A549 (cell line): Measurements from ENCODE around the gene DYNLT4. TPM values are rescaled to one million over a fixed set of nuclear protein-coding genes. Genes with fewer than 3 reads are reported as not detected.

ENCODE experiments used
- ATAC-seq, 2 experiments: fragments of 200-7000 bp in 1 of 2; fragments of >200 bp in 1 of 2; cut with Nextera tagmentation in 1 of 2; cut with Tn5 transposase in 1 of 2; 3 replicates each; pipeline versions ENCODE4 v1.8.0 to v1.9.1; 2018 to 2020; ENCODE audit warnings: mild to moderate bottlenecking in 1 of 2, moderate library complexity in 1 of 2
- CTCF ChIA-PET: fragments of 300-600 bp; sonication (Branson Sonifier 250); formaldehyde crosslinking; extraction: SDS; loops from one replicate; lab custom pipeline; 2021; ENCODE audit warnings: antibody characterized with exemption, inconsistent platforms; lab: Yijun Ruan, JAX
- POLR2A ChIA-PET: fragments of 350-600 bp; formaldehyde crosslinking; extraction: SDS; loops from one replicate; lab custom pipeline; 2021; ENCODE audit warnings: antibody characterized with exemption, inconsistent platforms; lab: Yijun Ruan, JAX
- DNase-seq, 2 experiments: peaks; one replicate each; pipeline versions ENCODE4 v3.0.0 to v3.0.0-alpha.2; 2011 to 2016; ENCODE audit warnings: low read depth in 1 of 2, low spot score in 1 of 2
- FAIRE-seq: peaks from 2 replicates; lab custom pipeline; 2011; peaks lifted over from hg19 to GRCh38; lab: Jason Lieb, UNC
- H3K27ac ChIP-seq, 2 experiments: fragments of >200 bp; sonication (Bioruptor Twin); formaldehyde crosslinking; 3 replicates each; pipeline ENCODE4 v1.5.1; 2016 to 2017
- H3K4me1 ChIP-seq: fragments of >200 bp; sonication (Bioruptor Twin); formaldehyde crosslinking; 3 replicates; pipeline ENCODE4 v1.6.1; 2016
- H3K4me2 ChIP-seq: fragments of >200 bp; sonication (Bioruptor Twin); formaldehyde crosslinking; 3 replicates; pipeline ENCODE4 v1.6.1; 2016
- H3K4me3 ChIP-seq: fragments of >200 bp; sonication (Bioruptor Twin); formaldehyde crosslinking; 3 replicates; pipeline ENCODE4 v1.5.1; 2016
- H3K9me3 ChIP-seq: fragments of >200 bp; sonication (Bioruptor Twin); formaldehyde crosslinking; 3 replicates; pipeline ENCODE4 v1.6.1; 2016
- CBX8 ChIP-seq: fragments of 200-600 bp; sonication (generic); IDR thresholded peaks from 2 replicates; pipeline ENCODE4 v1.6.1; 2016
- CHD2 ChIP-seq: fragments of 150-350 bp; IDR thresholded peaks from 2 replicates; pipeline ENCODE4 v1.6.1; 2014; ENCODE audit warnings: low read length; ENCODE audit not compliant: partially characterized antibody
- EHF ChIP-seq: fragments of 250-450 bp; sonication (Bioruptor Pico); IDR thresholded peaks from 2 replicates; pipeline ENCODE4 v1.5.0; 2020; ENCODE audit warnings: mild to moderate bottlenecking
- EP300 ChIP-seq, 2 experiments: fragments of >200 bp; sonication (Bioruptor Twin); formaldehyde crosslinking; IDR thresholded peaks; 2 replicates in 1 of 2; 3 replicates in 1 of 2; pipeline ENCODE4 v1.6.1; 2016 to 2017
- FOSL2 ChIP-seq, 2 experiments: fragments of 450-650 bp in 1 of 2; fragments of >200 bp in 1 of 2; sonication (Bioruptor Twin) in 1 of 2; formaldehyde crosslinking; IDR thresholded peaks; 2 replicates each; pipeline versions ENCODE4 v1.5.0 to v1.6.1; 2016 to 2020; ENCODE audit warnings: mild to moderate bottlenecking in 1 of 2, moderate library complexity in 1 of 2
- FOXS1 ChIP-seq: fragments of 250-450 bp; sonication (Bioruptor Pico); IDR thresholded peaks from 2 replicates; pipeline ENCODE4 v1.5.0; 2020; ENCODE audit warnings: mild to moderate bottlenecking, moderate library complexity
- GATA3 ChIP-seq: IDR thresholded peaks from 2 replicates; pipeline ENCODE4 v1.6.1; 2012; ENCODE audit warnings: borderline replicate concordance
- HOXA7 ChIP-seq: fragments of 250-450 bp; sonication (Bioruptor Pico); IDR thresholded peaks from 2 replicates; pipeline ENCODE4 v1.5.0; 2020; ENCODE audit warnings: mild to moderate bottlenecking, moderate library complexity
- MAZ ChIP-seq: fragments of 150-350 bp; IDR thresholded peaks from 2 replicates; pipeline ENCODE4 v1.6.1; 2014; ENCODE audit warnings: antibody characterized with exemption, low read depth, low read length, borderline replicate concordance
- PHF8 ChIP-seq: fragments of 200-600 bp; sonication (generic); IDR thresholded peaks from 2 replicates; pipeline ENCODE4 v1.6.1; 2016; ENCODE audit warnings: low read depth, mild to moderate bottlenecking, antibody characterized with exemption, moderate library complexity, borderline replicate concordance
- POLR2A ChIP-seq: IDR thresholded peaks from 2 replicates; pipeline ENCODE4 v1.6.1; 2012; ENCODE audit warnings: mild to moderate bottlenecking, low read length
- POLR2AphosphoS2 ChIP-seq: conservative IDR thresholded peaks from 2 replicates; pipeline ENCODE4 v1.6.1; 2012; ENCODE audit warnings: low read length, improper control_type of control experiment, inconsistent platforms
- RARB ChIP-seq: fragments of 250-450 bp; sonication (Bioruptor Pico); IDR thresholded peaks from 2 replicates; pipeline ENCODE4 v1.8.0; 2021; ENCODE audit warnings: mild to moderate bottlenecking, moderate library complexity
- TFCP2L1 ChIP-seq: fragments of 250-450 bp; sonication (Bioruptor Pico); IDR thresholded peaks from 2 replicates; pipeline ENCODE4 v1.5.0; 2021; ENCODE audit warnings: mild to moderate bottlenecking
- ZSCAN20 ChIP-seq: fragments of 250-450 bp; sonication (Bioruptor Pico); IDR thresholded peaks from 2 replicates; pipeline ENCODE4 v1.8.0; 2022; ENCODE audit warnings: mild to moderate bottlenecking, moderate library complexity
- WGBS: methylation state at CpG from one replicate; pipeline ENCODE4 v1.1.6; 2017; ENCODE audit errors: missing lambda C conversion rate; 5-methylcytosine and 5-hydroxymethylcytosine counted together
- polyA plus RNA-seq, 4 experiments: library from polyadenylated mRNA; depleted of rRNA in 3 of 4; stranded (reverse); fragments of >200 nt; fragmentation: RNase III in 1 of 4; extraction: RNeasy Plus Mini Kit Qiagen cat#74134 plus additional on column Dnase treatment in 1 of 4; gene quantifications; 2 replicates in 3 of 4; 3 replicates in 1 of 4; pipeline ENCODE4 v1.2.3, GENCODE V29; 2011 to 2017
- TF ChIP-seq, protein P1 (sequence below): fragments of >200 bp; sonication (Bioruptor Twin); formaldehyde crosslinking; IDR thresholded peaks from 2 replicates; pipeline ENCODE4 v1.6.1; 2016
- TF ChIP-seq, protein P2 (sequence below): fragments of 200-600 bp; sonication (generic); IDR thresholded peaks from 2 replicates; pipeline ENCODE4 v1.6.1; 2016; ENCODE audit warnings: antibody characterized with exemption, mild to moderate bottlenecking, moderate library complexity

DYNLT4 gene
- polyA plus RNA-seq, 2 of the 4 experiments (the other 2 are of a cell fraction), result 0.12 to 0.21 TPM

DNA sequence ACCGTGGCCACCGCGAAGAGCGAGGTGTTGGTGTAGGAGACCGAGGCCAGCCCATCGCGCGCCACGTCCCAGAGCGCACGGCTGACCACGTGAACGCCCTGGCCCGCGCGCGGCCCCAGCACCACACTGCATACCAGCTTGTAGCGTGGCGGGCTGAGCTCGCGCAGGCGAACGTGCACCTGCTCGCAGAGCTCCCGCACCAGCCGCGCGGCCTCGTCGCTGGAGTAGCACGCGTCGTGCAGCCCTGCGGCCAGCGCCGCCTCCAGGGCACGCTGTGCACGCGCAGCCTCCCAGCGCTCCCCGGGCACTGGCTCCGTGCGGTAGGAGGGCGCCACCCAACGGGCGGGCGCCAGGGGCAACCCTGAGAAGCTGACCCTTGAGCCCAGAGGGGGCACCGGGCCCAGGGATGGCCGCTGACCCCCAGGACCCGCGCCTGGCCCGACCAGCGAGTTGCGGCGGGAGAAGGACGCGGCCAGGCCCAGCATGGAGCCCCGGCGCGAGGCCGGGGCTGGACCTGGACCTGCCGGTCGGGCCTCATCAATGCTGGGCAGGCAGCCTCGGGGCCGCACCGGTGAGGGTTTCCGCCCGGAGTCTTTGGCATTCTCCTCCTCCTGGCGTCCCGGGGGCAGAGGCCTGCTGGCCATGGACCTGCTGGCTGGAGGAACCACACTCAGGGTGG is 987 bp downstream of the DYNLT4 start:
- Histone ChIP-seq H3K4me3 (no peak overlapping the region), H3K27ac (peak overlapping the region; percentile 98 to 99), H3K4me2 (peak overlapping the region; percentile 81), H3K4me1 (peaks cover 80% of the 10 kb centered on the region)
- DNase-seq, result no peak
- ChIA-PET POLR2A (interaction anchor here (0.6 to 3.9 kb wide), 6 partner anchors 12 to 31 kb away, joined by 3 to 57 read pairs (median 4); partner anchors contain the start of gene RPS8), CTCF (interaction anchor here (1.2 to 3.9 kb wide), 4 partner anchors 7 to 78 kb away, joined by 3 to 9 read pairs (median 4); partner anchors contain the start of gene BEST4)
- FAIRE-seq, result no peak
- WGBS, result 97% methylated on average over 20 of the region's 70 CpGs
- TF ChIP-seq, protein P1, sequence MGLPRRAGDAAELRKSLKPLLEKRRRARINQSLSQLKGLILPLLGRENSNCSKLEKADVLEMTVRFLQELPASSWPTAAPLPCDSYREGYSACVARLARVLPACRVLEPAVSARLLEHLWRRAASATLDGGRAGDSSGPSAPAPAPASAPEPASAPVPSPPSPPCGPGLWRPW, result no peak
- TF ChIP-seq FOXS1 (no peak), MAZ (no peak), POLR2AphosphoS2 (0 out of 2 replicates have a peak, but pooled peaks have one; percentile 53)
- TF ChIP-seq, all 56 proteins: peak for 1
- no peak for ATAC-seq
- no peaks in the 10 kb centered on the region for H3K9me3 ChIP-seq

DNA sequence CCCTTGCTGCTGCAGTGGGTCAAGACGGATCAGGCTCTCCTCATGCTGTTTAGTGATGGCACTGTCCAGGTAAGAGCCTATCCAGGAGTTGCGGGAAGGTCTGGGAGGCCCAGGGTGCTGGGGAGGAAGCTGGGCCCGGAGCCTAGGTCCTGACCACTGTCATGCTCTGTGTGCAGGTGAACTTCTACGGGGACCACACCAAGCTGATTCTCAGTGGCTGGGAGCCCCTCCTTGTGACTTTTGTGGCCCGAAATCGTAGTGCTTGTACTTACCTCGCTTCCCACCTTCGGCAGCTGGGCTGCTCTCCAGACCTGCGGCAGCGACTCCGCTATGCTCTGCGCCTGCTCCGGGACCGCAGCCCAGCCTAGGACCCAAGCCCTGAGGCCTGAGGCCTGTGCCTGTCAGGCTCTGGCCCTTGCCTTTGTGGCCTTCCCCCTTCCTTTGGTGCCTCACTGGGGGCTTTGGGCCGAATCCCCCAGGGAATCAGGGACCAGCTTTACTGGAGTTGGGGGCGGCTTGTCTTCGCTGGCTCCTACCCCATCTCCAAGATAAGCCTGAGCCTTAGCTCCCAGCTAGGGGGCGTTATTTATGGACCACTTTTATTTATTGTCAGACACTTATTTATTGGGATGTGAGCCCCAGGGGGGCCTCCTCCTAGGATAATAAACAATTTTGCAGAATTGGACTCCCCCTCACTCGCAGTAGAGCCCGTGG is 1.7 kb downstream of the DYNLT4 start:
- Histone ChIP-seq H3K9me3 (no peaks in the 10 kb centered on the region), H3K4me2 (no peak overlapping the region; the same call in 2 of the 3 replicates), H3K4me3 (no peak overlapping the region), H3K27ac (peak overlapping the region; percentile 98 to 99; a peak in 5 of 6 replicates), H3K4me1 (peaks cover 73% of the 10 kb centered on the region)
- DNase-seq, result no peak
- ATAC-seq, result no peak
- CTCF ChIA-PET, result interaction anchor here (0.5 to 3.9 kb wide), 4 partner anchors 9 to 77 kb away, joined by 3 to 9 read pairs (median 5); partner anchors contain the start of gene BEST4
- WGBS, result 88% methylated on average over 12 of the region's 20 CpGs
- POLR2A ChIA-PET, result interaction anchor here (1.0 kb wide), 1 partner anchor 14 kb away, joined by 3 read pairs; no protein-coding TSS in a partner anchor
- FAIRE-seq, result no peak
- TF ChIP-seq, protein P2, sequence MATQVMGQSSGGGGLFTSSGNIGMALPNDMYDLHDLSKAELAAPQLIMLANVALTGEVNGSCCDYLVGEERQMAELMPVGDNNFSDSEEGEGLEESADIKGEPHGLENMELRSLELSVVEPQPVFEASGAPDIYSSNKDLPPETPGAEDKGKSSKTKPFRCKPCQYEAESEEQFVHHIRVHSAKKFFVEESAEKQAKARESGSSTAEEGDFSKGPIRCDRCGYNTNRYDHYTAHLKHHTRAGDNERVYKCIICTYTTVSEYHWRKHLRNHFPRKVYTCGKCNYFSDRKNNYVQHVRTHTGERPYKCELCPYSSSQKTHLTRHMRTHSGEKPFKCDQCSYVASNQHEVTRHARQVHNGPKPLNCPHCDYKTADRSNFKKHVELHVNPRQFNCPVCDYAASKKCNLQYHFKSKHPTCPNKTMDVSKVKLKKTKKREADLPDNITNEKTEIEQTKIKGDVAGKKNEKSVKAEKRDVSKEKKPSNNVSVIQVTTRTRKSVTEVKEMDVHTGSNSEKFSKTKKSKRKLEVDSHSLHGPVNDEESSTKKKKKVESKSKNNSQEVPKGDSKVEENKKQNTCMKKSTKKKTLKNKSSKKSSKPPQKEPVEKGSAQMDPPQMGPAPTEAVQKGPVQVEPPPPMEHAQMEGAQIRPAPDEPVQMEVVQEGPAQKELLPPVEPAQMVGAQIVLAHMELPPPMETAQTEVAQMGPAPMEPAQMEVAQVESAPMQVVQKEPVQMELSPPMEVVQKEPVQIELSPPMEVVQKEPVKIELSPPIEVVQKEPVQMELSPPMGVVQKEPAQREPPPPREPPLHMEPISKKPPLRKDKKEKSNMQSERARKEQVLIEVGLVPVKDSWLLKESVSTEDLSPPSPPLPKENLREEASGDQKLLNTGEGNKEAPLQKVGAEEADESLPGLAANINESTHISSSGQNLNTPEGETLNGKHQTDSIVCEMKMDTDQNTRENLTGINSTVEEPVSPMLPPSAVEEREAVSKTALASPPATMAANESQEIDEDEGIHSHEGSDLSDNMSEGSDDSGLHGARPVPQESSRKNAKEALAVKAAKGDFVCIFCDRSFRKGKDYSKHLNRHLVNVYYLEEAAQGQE, result no peak
- TF ChIP-seq PHF8 (no peak), CHD2 (no peak), EP300 (IDR thresholded peaks at IDR 0.05) (no peak), POLR2A (no peak), ZSCAN20 (no peak), CBX8 (no peak), HOXA7 (CRISPR knock-in tag) (no peak), RARB (CRISPR knock-in tag) (no peak), EHF (CRISPR knock-in tag) (no peak), GATA3 (no peak)

DNA sequence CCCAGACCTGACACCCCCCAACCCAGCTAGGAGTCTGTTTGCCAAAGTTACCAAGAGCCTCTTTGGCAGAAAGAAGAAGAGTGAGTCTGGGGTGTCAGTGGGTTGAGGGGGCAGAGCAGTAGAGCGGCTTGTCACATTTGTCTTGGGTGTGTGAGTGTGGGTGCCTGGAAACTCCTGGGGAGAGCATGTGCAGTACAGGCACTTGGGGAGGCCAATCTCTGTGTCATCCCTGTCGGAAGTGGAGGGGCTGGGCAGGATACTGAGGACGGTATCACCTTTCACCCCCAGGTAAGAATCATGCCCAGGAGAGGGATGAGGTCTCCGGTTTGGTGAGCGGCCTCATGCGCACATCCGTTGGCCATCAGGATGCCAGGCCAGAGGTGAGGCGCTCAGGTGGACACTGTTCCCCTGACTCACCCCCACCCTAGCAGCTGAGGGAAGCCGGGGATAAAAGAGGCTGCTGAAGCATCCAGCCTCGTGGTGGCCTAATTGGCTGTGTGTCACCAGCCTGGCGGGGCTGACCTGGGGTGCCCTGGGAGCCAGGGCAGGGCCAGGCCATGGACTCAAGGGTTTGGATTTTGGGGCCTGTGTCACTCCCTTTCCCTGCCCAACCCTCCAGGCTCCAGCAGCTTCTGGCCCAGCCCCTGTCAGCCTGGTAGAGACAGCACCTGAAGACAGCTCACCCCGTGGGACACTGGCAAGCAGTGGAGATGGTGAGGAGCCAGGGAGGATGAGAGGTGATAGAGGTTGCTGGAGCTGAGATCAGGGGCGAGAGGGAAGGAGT is 3.6 kb downstream of the DYNLT4 start:
- no peak for FAIRE-seq
- Histone ChIP-seq H3K4me1 (peaks cover 64% of the 10 kb centered on the region), H3K4me3 (no peak overlapping the region), H3K27ac (peak overlapping the region in 1 of 2 experiments; percentile 91; a peak in 3 of 6 replicates), H3K9me3 (no peaks in the 10 kb centered on the region), H3K4me2 (peak overlapping the region; percentile 96; the same call in 2 of the 3 replicates)
- TF ChIP-seq MAZ (no peak), TFCP2L1 (CRISPR knock-in tag) (no peak), FOSL2 (IDR thresholded peaks at IDR 0.05) (no peak), FOSL2 (CRISPR knock-in tag; IDR thresholded peaks at IDR 0.05) (no peak), CHD2 (no peak), EP300 (IDR thresholded peaks at IDR 0.05) (no peak), EHF (CRISPR knock-in tag) (no peak)
- DNase-seq, result no peak
- ChIA-PET POLR2A (no interaction called here), CTCF (interaction anchor here (0.6 to 3.9 kb wide), 3 partner anchors 10 to 16 kb away, joined by 3 to 9 read pairs (median 4); partner anchors contain the start of gene BEST4)
- ATAC-seq, result no peak
- 94% methylated on average over 9 of the region's 13 CpGs for WGBS
